IPS-18a (cell line): ENCODE data around the gene DRGX.
A peak's percentile ranks its signal among the peaks of the same experiment; 100 is the strongest.

Experiments used
- H3K27ac ChIP-seq: one replicate; pipeline ENCODE4 v1.5.1; 2013; ENCODE audit warnings: low read length
- H3K27me3 ChIP-seq: one replicate; pipeline ENCODE4 v1.6.1; 2013; ENCODE audit warnings: mild to moderate bottlenecking, low read length; ENCODE audit not compliant: control insufficient read depth, insufficient read depth
- H3K36me3 ChIP-seq: one replicate; pipeline ENCODE4 v1.6.1; 2013; ENCODE audit warnings: low read depth, low read length; ENCODE audit not compliant: control insufficient read depth
- H3K4me1 ChIP-seq: one replicate; pipeline ENCODE4 v1.6.1; 2013; ENCODE audit warnings: low read depth, low read length; ENCODE audit not compliant: control insufficient read depth
- H3K4me3 ChIP-seq: one replicate; pipeline ENCODE4 v1.5.1; 2013; ENCODE audit warnings: low read length
- H3K9ac ChIP-seq: one replicate; pipeline ENCODE4 v1.6.1; 2013; ENCODE audit warnings: mild to moderate bottlenecking, low read length, moderate library complexity
- H3K9me3 ChIP-seq: one replicate; pipeline ENCODE4 v1.6.1; 2013; ENCODE audit warnings: low read depth, low read length; ENCODE audit not compliant: control insufficient read depth

The DRGX gene

GRCh38 chr10:49395741-49396665, at the start of gene DRGX:
Gene DRGX, minus strand, starts transcription at chr10:49396089. Its CDS starts 649 bp downstream, at chr10:49395440.
- Histone ChIP-seq H3K27me3 (peaks cover 100% of the 10 kb centered on the region), H3K9ac (no peak within 1 kb of the TSS), H3K4me3 (peak within 1 kb of the TSS; percentile 68), H3K9me3 (no peaks in the 10 kb centered on the region), H3K36me3 (no peaks in the 10 kb centered on the region), H3K27ac (no peak within 1 kb of the TSS), H3K4me1 (peaks cover 17% of the 10 kb centered on the region)

- no peaks in the 10 kb centered on the region for H3K36me3 ChIP-seq
- no peak overlapping the region for H3K9ac ChIP-seq
- no peaks in the 10 kb centered on the region for H3K27me3 ChIP-seq
- H3K4me3 ChIP-seq, result no peak overlapping the region
- no peaks in the 10 kb centered on the region for H3K4me1 ChIP-seq
- no peaks in the 10 kb centered on the region for H3K9me3 ChIP-seq
- no peak overlapping the region for H3K27ac ChIP-seq
Measured at GRCh38 chr10:49444349-49444748, 48.5 kb upstream of the DRGX start.

- H3K9me3 ChIP-seq, result no peaks in the 10 kb centered on the region
- H3K27me3 ChIP-seq, result no peaks in the 10 kb centered on the region
- no peak overlapping the region for H3K27ac ChIP-seq
- H3K4me3 ChIP-seq, result no peak overlapping the region
- H3K9ac ChIP-seq, result no peak overlapping the region
- no peaks in the 10 kb centered on the region for H3K36me3 ChIP-seq
- no peaks in the 10 kb centered on the region for H3K4me1 ChIP-seq
Measured at GRCh38 chr10:49442863-49443262, 47.0 kb upstream of the DRGX start.

DNA sequence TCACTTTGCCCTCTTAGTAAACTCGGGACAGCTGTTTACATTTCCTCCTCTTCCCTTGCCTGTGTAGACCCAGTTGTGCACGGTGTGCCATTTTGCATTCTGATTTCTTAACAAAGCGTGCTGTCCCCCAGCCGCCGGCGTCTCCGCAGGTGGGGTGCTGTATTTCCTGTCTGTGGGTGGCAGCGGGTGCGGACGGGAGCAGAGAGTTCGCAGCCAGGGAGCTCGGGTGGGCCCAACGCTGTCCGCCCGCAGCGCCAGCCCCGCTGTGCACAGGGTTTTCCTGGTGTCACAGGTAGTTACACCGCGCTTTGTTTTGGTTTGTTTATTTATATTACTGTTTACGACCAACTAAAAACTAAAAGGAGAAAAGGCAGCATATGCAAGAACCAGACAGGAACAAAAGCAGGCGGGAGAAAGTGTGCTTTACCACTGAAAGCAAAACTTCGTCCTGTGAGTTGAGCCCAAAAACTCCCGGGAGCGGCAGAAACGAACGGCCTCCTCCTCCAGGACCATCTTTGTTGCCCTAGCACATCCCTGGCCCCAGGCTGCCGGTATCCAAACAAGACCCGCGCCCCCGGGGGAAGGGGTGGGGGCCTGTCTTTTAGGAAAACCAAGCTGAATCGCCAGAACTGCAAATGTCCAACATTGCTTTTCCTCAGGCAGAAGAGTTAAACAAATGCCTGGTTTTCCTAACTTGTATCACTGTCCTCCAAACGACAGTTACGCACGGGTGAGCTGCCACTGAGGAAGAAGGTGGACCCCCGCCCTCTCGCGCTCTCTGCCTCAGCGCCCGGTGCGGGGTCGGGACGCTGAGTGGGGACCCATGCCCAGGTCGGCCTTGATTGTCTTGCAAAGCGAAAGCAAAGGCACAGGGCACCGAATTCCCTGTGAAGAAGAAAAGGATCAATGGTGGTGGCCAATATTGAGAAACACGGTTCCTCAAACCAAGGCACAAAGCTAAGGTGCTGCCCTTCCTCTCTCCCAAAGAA, 45.9 kb upstream of the DRGX start:
- Histone ChIP-seq H3K9me3 (no peaks in the 10 kb centered on the region), H3K9ac (no peak overlapping the region)

DNA sequence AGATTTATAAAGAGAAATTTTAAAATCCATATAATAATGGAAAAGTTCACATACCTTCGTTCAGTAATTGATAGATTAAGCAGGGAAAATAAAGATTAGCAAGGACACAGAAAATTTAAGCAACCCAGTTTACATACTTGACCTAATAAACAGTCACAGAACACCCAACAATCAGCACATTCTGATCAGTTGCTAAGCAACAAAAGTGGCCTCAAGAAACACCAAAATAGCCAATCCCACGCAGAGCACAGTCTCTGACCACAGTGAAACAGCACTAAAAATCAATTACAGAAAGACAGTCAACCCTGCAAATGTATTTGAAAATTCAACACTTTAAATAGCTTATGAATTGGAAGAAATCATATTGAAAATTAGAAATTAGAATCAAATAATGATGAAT, 39.3 kb upstream of the DRGX start:
- H3K9ac ChIP-seq, result no peak overlapping the region
- H3K4me1 ChIP-seq, result no peaks in the 10 kb centered on the region
- H3K9me3 ChIP-seq, result no peaks in the 10 kb centered on the region
- H3K36me3 ChIP-seq, result no peaks in the 10 kb centered on the region
- H3K4me3 ChIP-seq, result no peak overlapping the region
- H3K27ac ChIP-seq, result no peak overlapping the region
- H3K27me3 ChIP-seq, result no peaks in the 10 kb centered on the region

More for the DNA sequence above, 45.9 kb upstream of the DRGX start:
- no peak overlapping the region for H3K4me3 ChIP-seq
- no peaks in the 10 kb centered on the region for H3K36me3 ChIP-seq
- H3K4me1 ChIP-seq, result no peaks in the 10 kb centered on the region
- no peaks in the 10 kb centered on the region for H3K27me3 ChIP-seq
- no peak overlapping the region for H3K27ac ChIP-seq

DNA sequence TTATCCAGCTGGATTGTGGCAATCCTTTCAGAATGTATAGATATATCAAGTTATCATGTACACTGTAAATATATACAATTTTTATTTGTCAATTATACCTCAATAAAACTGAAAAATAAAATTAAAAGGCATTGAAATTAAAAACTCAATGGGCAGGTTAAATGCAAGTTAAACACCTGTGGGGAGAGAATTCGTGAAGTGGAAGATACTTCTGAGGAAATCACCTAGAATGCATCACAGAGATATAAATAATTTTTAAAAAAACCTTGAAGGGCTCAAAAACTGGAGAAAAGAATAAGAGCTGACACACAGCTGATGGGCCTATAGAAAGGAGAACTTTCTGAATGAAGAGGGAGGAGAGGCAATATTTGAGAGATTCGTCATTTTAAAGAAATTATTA, 37.2 kb upstream of the DRGX start:
- no peaks in the 10 kb centered on the region for H3K36me3 ChIP-seq
- H3K9me3 ChIP-seq, result no peaks in the 10 kb centered on the region
- H3K4me1 ChIP-seq, result no peaks in the 10 kb centered on the region
- no peaks in the 10 kb centered on the region for H3K27me3 ChIP-seq
- no peak overlapping the region for H3K9ac ChIP-seq
- no peak overlapping the region for H3K4me3 ChIP-seq
- no peak overlapping the region for H3K27ac ChIP-seq

DNA sequence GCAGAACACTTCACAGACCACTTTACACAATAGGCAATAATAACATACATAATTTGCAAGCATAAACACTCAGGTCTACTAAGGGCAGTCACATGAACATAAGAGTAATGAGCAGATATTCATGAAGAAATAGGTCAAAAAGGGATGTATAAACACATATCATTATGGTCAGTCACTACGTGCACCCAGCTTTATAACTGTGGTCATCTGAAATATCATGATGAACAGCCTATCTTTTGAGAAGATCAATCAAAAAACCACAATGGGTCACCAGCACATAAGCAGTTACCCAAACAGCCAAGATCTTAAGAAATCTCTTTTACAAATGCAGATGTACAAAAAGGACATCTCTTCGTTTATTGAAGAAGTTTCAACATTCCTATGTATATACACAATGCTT, 35.5 kb upstream of the DRGX start:
- H3K36me3 ChIP-seq, result no peaks in the 10 kb centered on the region
- H3K27me3 ChIP-seq, result no peaks in the 10 kb centered on the region
- H3K4me1 ChIP-seq, result no peaks in the 10 kb centered on the region
- no peak overlapping the region for H3K4me3 ChIP-seq
- no peaks in the 10 kb centered on the region for H3K9me3 ChIP-seq
- no peak overlapping the region for H3K27ac ChIP-seq
- no peak overlapping the region for H3K9ac ChIP-seq

GRCh38 chr10:49429458-49429857, 33.6 kb upstream of the DRGX start:
- Histone ChIP-seq H3K4me3 (no peak overlapping the region), H3K27me3 (no peaks in the 10 kb centered on the region), H3K27ac (no peak overlapping the region)

DNA sequence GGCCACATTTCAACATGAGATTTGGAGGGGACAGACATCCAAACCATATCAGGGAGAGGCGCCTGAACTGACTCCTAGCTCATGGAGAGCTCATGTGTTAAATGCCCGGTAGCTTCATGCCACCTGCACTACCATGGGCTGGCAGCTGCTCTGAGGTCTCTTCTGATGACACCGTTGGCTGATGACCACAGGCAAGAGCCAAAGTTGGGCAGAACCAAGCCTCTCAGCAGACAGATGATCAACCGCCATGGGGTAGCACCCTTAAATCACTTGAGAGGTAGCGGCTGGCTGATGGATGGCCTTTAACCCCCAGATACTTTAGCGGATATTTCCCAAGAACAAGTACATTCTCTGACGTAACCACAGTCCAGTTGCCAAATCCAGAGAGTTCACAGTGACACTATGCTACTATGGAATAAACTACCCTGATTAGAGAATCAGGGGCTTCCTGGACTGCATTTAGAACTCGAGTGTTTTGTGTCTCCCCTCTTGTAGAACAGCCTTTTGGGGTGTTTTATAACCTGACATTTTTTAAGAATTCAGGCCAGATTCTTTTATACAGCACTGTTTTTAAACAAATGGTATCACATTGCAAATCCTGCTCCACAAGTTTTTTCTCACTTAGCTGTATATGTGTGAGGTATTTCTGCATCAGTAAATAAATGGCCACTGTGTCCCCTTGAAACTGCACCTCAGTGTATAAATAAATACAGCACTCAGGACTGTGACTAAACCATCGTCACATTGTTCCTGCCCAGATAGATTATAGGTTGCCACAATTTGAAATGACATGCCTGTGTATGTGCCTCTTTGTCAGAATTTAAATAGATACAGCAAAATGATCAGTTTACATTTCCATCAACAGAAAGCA, 30.8 kb upstream of the DRGX start:
- Histone ChIP-seq H3K4me3 (no peak overlapping the region), H3K4me1 (no peaks in the 10 kb centered on the region), H3K9ac (no peak overlapping the region), H3K27me3 (no peaks in the 10 kb centered on the region), H3K27ac (no peak overlapping the region), H3K36me3 (no peaks in the 10 kb centered on the region), H3K9me3 (peaks cover 2% of the 10 kb centered on the region)

More at GRCh38 chr10:49429458-49429857, 33.6 kb upstream of the DRGX start:
- Histone ChIP-seq H3K9me3 (peaks cover 2% of the 10 kb centered on the region), H3K36me3 (no peaks in the 10 kb centered on the region), H3K4me1 (no peaks in the 10 kb centered on the region), H3K9ac (no peak overlapping the region)

DNA sequence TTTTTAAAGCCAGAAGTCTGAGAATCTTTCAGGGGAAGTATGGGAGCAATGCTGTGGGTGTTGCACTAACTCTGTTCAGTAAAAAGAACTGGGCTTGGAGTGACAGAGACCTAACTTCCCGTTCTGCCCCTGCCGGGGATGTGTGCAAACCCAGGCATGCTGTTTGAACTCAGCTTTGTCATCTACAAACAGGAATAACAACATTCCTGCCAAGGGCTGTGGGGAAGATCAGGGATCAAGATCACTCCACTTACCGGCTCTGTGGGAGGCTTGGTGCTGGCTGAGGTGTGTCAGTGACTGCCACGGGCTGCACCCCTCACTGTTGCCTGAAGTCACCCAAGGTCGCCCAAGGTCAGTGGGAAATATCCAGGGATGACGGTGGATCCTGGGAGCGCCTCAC, 23.1 kb upstream of the DRGX start:
- Histone ChIP-seq H3K27me3 (no peaks in the 10 kb centered on the region), H3K27ac (no peak overlapping the region), H3K4me1 (peaks cover 3% of the 10 kb centered on the region), H3K36me3 (no peaks in the 10 kb centered on the region), H3K9ac (no peak overlapping the region), H3K4me3 (no peak overlapping the region), H3K9me3 (no peaks in the 10 kb centered on the region)

- H3K27ac ChIP-seq, result no peak overlapping the region
- peaks cover 3% of the 10 kb centered on the region for H3K4me1 ChIP-seq
- no peaks in the 10 kb centered on the region for H3K27me3 ChIP-seq
- H3K36me3 ChIP-seq, result no peaks in the 10 kb centered on the region
- H3K9ac ChIP-seq, result no peak overlapping the region
- no peak overlapping the region for H3K4me3 ChIP-seq
- no peaks in the 10 kb centered on the region for H3K9me3 ChIP-seq
Measured at GRCh38 chr10:49418328-49418727, 22.4 kb upstream of the DRGX start.
